Measurements from ENCODE around the gene MCF2L2. TPM values are rescaled to one million over a fixed set of nuclear protein-coding genes. Genes with fewer than 3 reads are reported as not detected.

The MCF2L2 gene
- total and polyA plus RNA-seq, 5 donors from 2014 or later: 2.1 to 20.7 (median 4.0) TPM

GRCh38 chr3:183163563-183163962, 264.9 kb downstream of the MCF2L2 start:
- Histone ChIP-seq H3K4me3 (ENCODE audit: low read depth, low read length) (no peak overlapping the region), H3K36me3 (ENCODE audit: control insufficient read depth, insufficient read depth, low read length) (no peaks in the 10 kb centered on the region), H3K4me1 (ENCODE audit: control insufficient read depth, insufficient read depth, low read length, poor library complexity, severe bottlenecking) (peaks cover 10% of the 10 kb centered on the region), H3K9me3 (ENCODE audit: control insufficient read depth in 2 of 2, low read length in 2 of 2) (no peaks in the 10 kb centered on the region), H3K27me3 (ENCODE audit: control insufficient read depth, insufficient read depth, low read length) (no peaks in the 10 kb centered on the region), H3K27ac (ENCODE audit: insufficient read depth, low read length, poor library complexity, severe bottlenecking) (no peak overlapping the region)
- Mint-ChIP-seq H3K36me3 (no peaks in the 10 kb centered on the region), H3K9me3 (no peaks in the 10 kb centered on the region), H3K27ac (peak overlapping the region in 1 of 3 donors; percentile 59), H3K4me1 (peaks cover 0 to 14% (median 7%) of the 10 kb centered on the region in 4 donors), H3K27me3 (no peaks in the 10 kb centered on the region), H3K4me3 (peak overlapping the region; percentile 76 to 90 (median 84))
- DNase-seq (no peak), ATAC-seq (ENCODE audit: low read depth in 2 of 2) (no peak)

- Histone ChIP-seq H3K9me3 (ENCODE audit: control insufficient read depth in 2 of 2, low read length in 2 of 2) (no peaks in the 10 kb centered on the region), H3K4me1 (ENCODE audit: control insufficient read depth, insufficient read depth, low read length, poor library complexity, severe bottlenecking) (peaks cover 10% of the 10 kb centered on the region), H3K27me3 (ENCODE audit: control insufficient read depth, insufficient read depth, low read length) (no peaks in the 10 kb centered on the region), H3K36me3 (ENCODE audit: control insufficient read depth, insufficient read depth, low read length) (no peaks in the 10 kb centered on the region), H3K27ac (ENCODE audit: insufficient read depth, low read length, poor library complexity, severe bottlenecking) (no peak overlapping the region), H3K4me3 (ENCODE audit: low read depth, low read length) (peak overlapping the region; percentile 89)
- ATAC-seq (ENCODE audit: low read depth in 2 of 2): peak; percentile 21 to 22
- peak in 2 of 3 donors; percentile 16 to 53 for DNase-seq
- Mint-ChIP-seq H3K27me3 (no peaks in the 10 kb centered on the region), H3K9me3 (no peaks in the 10 kb centered on the region), H3K36me3 (no peaks in the 10 kb centered on the region), H3K4me3 (peak overlapping the region; percentile 76 to 94 (median 88)), H3K4me1 (peaks cover 0 to 14% (median 7%) of the 10 kb centered on the region in 4 donors), H3K27ac (peak overlapping the region; percentile 79 to 91 (median 84))
Observed at GRCh38 chr3:183161552-183162336, 266.7 kb downstream of the MCF2L2 start.

GRCh38 chr3:183160616-183161015, 267.8 kb downstream of the MCF2L2 start:
- Mint-ChIP-seq H3K36me3 (no peaks in the 10 kb centered on the region), H3K4me1 (peaks cover 0 to 14% (median 7%) of the 10 kb centered on the region in 4 donors), H3K4me3 (peak overlapping the region in 2 of 4 donors; percentile 57 to 68), H3K27ac (peak overlapping the region in 2 of 3 donors; percentile 7 to 55), H3K27me3 (no peaks in the 10 kb centered on the region), H3K9me3 (no peaks in the 10 kb centered on the region)
- Histone ChIP-seq H3K27ac (ENCODE audit: insufficient read depth, low read length, poor library complexity, severe bottlenecking) (no peak overlapping the region), H3K4me3 (ENCODE audit: low read depth, low read length) (no peak overlapping the region), H3K9me3 (ENCODE audit: control insufficient read depth in 2 of 2, low read length in 2 of 2) (no peaks in the 10 kb centered on the region), H3K27me3 (ENCODE audit: control insufficient read depth, insufficient read depth, low read length) (no peaks in the 10 kb centered on the region), H3K36me3 (ENCODE audit: control insufficient read depth, insufficient read depth, low read length) (no peaks in the 10 kb centered on the region), H3K4me1 (ENCODE audit: control insufficient read depth, insufficient read depth, low read length, poor library complexity, severe bottlenecking) (peaks cover 10% of the 10 kb centered on the region)
- DNase-seq (no peak), ATAC-seq (ENCODE audit: low read depth in 2 of 2) (no peak)

- H3K9me3 Mint-ChIP-seq: no peaks in the 10 kb centered on the region
- no peaks in the 10 kb centered on the region for H3K9me3 ChIP-seq (ENCODE audit: control insufficient read depth in 2 of 2, low read length in 2 of 2)
- peaks cover 0 to 14% (median 7%) of the 10 kb centered on the region in 4 donors for H3K4me1 Mint-ChIP-seq
- H3K4me1 ChIP-seq (ENCODE audit: control insufficient read depth, insufficient read depth, low read length, poor library complexity, severe bottlenecking): peaks cover 10% of the 10 kb centered on the region
- ATAC-seq (ENCODE audit: low read depth in 2 of 2) (no peak), DNase-seq (peak in 1 of 3 donors; percentile 22)
- H3K27ac Mint-ChIP-seq: no peak overlapping the region
- no peaks in the 10 kb centered on the region for H3K36me3 ChIP-seq (ENCODE audit: control insufficient read depth, insufficient read depth, low read length)
- no peaks in the 10 kb centered on the region for H3K27me3 ChIP-seq (ENCODE audit: control insufficient read depth, insufficient read depth, low read length)
- no peak overlapping the region for H3K27ac ChIP-seq (ENCODE audit: insufficient read depth, low read length, poor library complexity, severe bottlenecking)
- no peak overlapping the region for H3K4me3 ChIP-seq (ENCODE audit: low read depth, low read length)
- H3K4me3 Mint-ChIP-seq: peak overlapping the region in 2 of 4 donors; percentile 46 to 75
- H3K36me3 Mint-ChIP-seq: no peaks in the 10 kb centered on the region
- H3K27me3 Mint-ChIP-seq: no peaks in the 10 kb centered on the region
Observed at GRCh38 chr3:183159333-183159732, 269.1 kb downstream of the MCF2L2 start.

GRCh38 chr3:183158551-183159006, 269.8 kb downstream of the MCF2L2 start:
- peaks cover 3% of the 10 kb centered on the region for H3K36me3 Mint-ChIP-seq
- Histone ChIP-seq H3K9me3 (ENCODE audit: control insufficient read depth in 2 of 2, low read length in 2 of 2) (no peaks in the 10 kb centered on the region), H3K36me3 (ENCODE audit: control insufficient read depth, insufficient read depth, low read length) (no peaks in the 10 kb centered on the region), H3K27ac (ENCODE audit: insufficient read depth, low read length, poor library complexity, severe bottlenecking) (no peak overlapping the region), H3K4me3 (ENCODE audit: low read depth, low read length) (no peak overlapping the region), H3K4me1 (ENCODE audit: control insufficient read depth, insufficient read depth, low read length, poor library complexity, severe bottlenecking) (peaks cover 10% of the 10 kb centered on the region), H3K27me3 (ENCODE audit: control insufficient read depth, insufficient read depth, low read length) (no peaks in the 10 kb centered on the region)
- ATAC-seq (ENCODE audit: low read depth in 2 of 2): no peak
- no peak overlapping the region for H3K27ac Mint-ChIP-seq
- peak overlapping the region in 2 of 4 donors; percentile 5 to 21 for H3K4me3 Mint-ChIP-seq
- H3K4me1 Mint-ChIP-seq: peaks cover 0 to 14% (median 7%) of the 10 kb centered on the region in 4 donors
- H3K9me3 Mint-ChIP-seq: no peaks in the 10 kb centered on the region
- H3K27me3 Mint-ChIP-seq: no peaks in the 10 kb centered on the region
- no peak for DNase-seq

GRCh38 chr3:183158113-183158512, 270.3 kb downstream of the MCF2L2 start:
- no peak for ATAC-seq (ENCODE audit: low read depth in 2 of 2)
- H3K4me3 Mint-ChIP-seq: no peak overlapping the region
- no peak for DNase-seq
- no peaks in the 10 kb centered on the region for H3K9me3 ChIP-seq (ENCODE audit: control insufficient read depth in 2 of 2, low read length in 2 of 2)
- H3K4me1 ChIP-seq (ENCODE audit: control insufficient read depth, insufficient read depth, low read length, poor library complexity, severe bottlenecking): peaks cover 10% of the 10 kb centered on the region
- H3K27me3 ChIP-seq (ENCODE audit: control insufficient read depth, insufficient read depth, low read length): no peaks in the 10 kb centered on the region
- no peaks in the 10 kb centered on the region for H3K27me3 Mint-ChIP-seq
- H3K27ac Mint-ChIP-seq: no peak overlapping the region
- H3K4me3 ChIP-seq (ENCODE audit: low read depth, low read length): no peak overlapping the region
- no peak overlapping the region for H3K27ac ChIP-seq (ENCODE audit: insufficient read depth, low read length, poor library complexity, severe bottlenecking)
- H3K4me1 Mint-ChIP-seq: peaks cover 0 to 13% (median 7%) of the 10 kb centered on the region in 4 donors
- no peaks in the 10 kb centered on the region for H3K36me3 ChIP-seq (ENCODE audit: control insufficient read depth, insufficient read depth, low read length)
- peaks cover 4% of the 10 kb centered on the region for H3K36me3 Mint-ChIP-seq
- no peaks in the 10 kb centered on the region for H3K9me3 Mint-ChIP-seq

- H3K4me1 ChIP-seq (ENCODE audit: control insufficient read depth, insufficient read depth, low read length, poor library complexity, severe bottlenecking): no peaks in the 10 kb centered on the region
- no peak for ATAC-seq (ENCODE audit: low read depth in 2 of 2)
- no peak for DNase-seq
- no peaks in the 10 kb centered on the region for H3K9me3 Mint-ChIP-seq
- H3K4me1 Mint-ChIP-seq: no peaks in the 10 kb centered on the region
- H3K9me3 ChIP-seq (ENCODE audit: control insufficient read depth in 2 of 2, low read length in 2 of 2): no peaks in the 10 kb centered on the region
- H3K4me3 Mint-ChIP-seq: no peak overlapping the region
- H3K27me3 Mint-ChIP-seq: no peaks in the 10 kb centered on the region
- H3K36me3 ChIP-seq (ENCODE audit: control insufficient read depth, insufficient read depth, low read length): no peaks in the 10 kb centered on the region
- no peaks in the 10 kb centered on the region for H3K27me3 ChIP-seq (ENCODE audit: control insufficient read depth, insufficient read depth, low read length)
- no peak overlapping the region for H3K4me3 ChIP-seq (ENCODE audit: low read depth, low read length)
- no peak overlapping the region for H3K27ac ChIP-seq (ENCODE audit: insufficient read depth, low read length, poor library complexity, severe bottlenecking)
- H3K27ac Mint-ChIP-seq: no peak overlapping the region
- peaks cover 10% of the 10 kb centered on the region for H3K36me3 Mint-ChIP-seq
Observed at GRCh38 chr3:183156266-183156665, 272.2 kb downstream of the MCF2L2 start.

- Histone ChIP-seq H3K27me3 (ENCODE audit: control insufficient read depth, insufficient read depth, low read length) (no peaks in the 10 kb centered on the region), H3K27ac (ENCODE audit: insufficient read depth, low read length, poor library complexity, severe bottlenecking) (no peak overlapping the region), H3K4me3 (ENCODE audit: low read depth, low read length) (no peak overlapping the region), H3K9me3 (ENCODE audit: control insufficient read depth in 2 of 2, low read length in 2 of 2) (no peaks in the 10 kb centered on the region), H3K36me3 (ENCODE audit: control insufficient read depth, insufficient read depth, low read length) (no peaks in the 10 kb centered on the region), H3K4me1 (ENCODE audit: control insufficient read depth, insufficient read depth, low read length, poor library complexity, severe bottlenecking) (no peaks in the 10 kb centered on the region)
- no peaks in the 10 kb centered on the region for H3K4me1 Mint-ChIP-seq
- peak overlapping the region in 1 of 3 donors; percentile 28 for H3K27ac Mint-ChIP-seq
- no peaks in the 10 kb centered on the region for H3K9me3 Mint-ChIP-seq
- H3K4me3 Mint-ChIP-seq: no peak overlapping the region
- DNase-seq (no peak), ATAC-seq (ENCODE audit: low read depth in 2 of 2) (no peak)
- no peaks in the 10 kb centered on the region for H3K27me3 Mint-ChIP-seq
- peaks cover 10% of the 10 kb centered on the region for H3K36me3 Mint-ChIP-seq
Observed at GRCh38 chr3:183155499-183155898, 272.9 kb downstream of the MCF2L2 start.
